IPS-18a (cell line): ENCODE measurements around the gene CREBBP.

Experiments
- H3K27ac ChIP-seq: one replicate; pipeline ENCODE4 v1.5.1; 2013; ENCODE audit warnings: low read length
- H3K27me3 ChIP-seq: one replicate; pipeline ENCODE4 v1.6.1; 2013; ENCODE audit warnings: mild to moderate bottlenecking, low read length; ENCODE audit not compliant: control insufficient read depth, insufficient read depth
- H3K36me3 ChIP-seq: one replicate; pipeline ENCODE4 v1.6.1; 2013; ENCODE audit warnings: low read depth, low read length; ENCODE audit not compliant: control insufficient read depth
- H3K4me1 ChIP-seq: one replicate; pipeline ENCODE4 v1.6.1; 2013; ENCODE audit warnings: low read depth, low read length; ENCODE audit not compliant: control insufficient read depth
- H3K4me3 ChIP-seq: one replicate; pipeline ENCODE4 v1.5.1; 2013; ENCODE audit warnings: low read length
- H3K9ac ChIP-seq: one replicate; pipeline ENCODE4 v1.6.1; 2013; ENCODE audit warnings: mild to moderate bottlenecking, low read length, moderate library complexity
- H3K9me3 ChIP-seq: one replicate; pipeline ENCODE4 v1.6.1; 2013; ENCODE audit warnings: low read depth, low read length; ENCODE audit not compliant: control insufficient read depth

The CREBBP gene

DNA sequence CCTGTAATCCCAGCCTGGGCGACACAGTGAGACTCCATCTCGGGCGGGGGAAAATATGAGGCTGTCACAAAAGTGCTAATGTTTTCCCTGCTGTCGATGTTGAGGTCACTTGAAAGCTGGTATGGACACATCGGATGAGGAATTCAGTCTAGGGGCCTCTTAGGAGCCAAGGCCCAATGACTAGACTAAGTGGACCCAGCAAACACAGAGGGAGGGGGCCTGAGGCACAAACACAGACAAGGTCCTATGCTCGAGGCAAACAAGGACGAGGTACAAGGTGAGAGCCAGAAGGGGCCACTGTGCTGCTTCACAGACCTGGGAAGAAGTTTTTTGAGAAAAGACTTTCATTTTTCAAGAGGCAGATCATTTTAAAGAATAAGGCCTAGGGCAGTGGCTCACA lies 178.4 kb downstream of the CREBBP start:
- H3K36me3 ChIP-seq, result no peaks in the 10 kb centered on the region

DNA sequence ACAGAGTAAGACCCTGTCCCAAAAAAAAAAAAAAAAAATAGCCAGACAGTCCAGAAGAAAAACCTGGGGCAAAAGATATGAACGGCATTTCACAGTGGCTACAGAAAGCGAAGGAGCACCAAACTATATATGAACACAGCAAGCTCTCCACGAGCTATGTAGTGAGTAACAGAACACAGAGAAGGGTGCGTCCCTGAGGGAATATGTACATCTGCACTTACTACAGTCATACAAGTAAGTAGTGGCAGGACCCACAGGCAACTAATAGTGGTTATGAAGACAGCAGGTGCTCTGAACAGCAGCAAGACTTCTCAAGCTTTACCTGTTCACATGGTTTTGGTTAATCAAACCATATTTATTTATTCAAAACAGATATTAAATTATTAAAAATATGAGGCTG lies 179.0 kb downstream of the CREBBP start:
- no peak overlapping the region for H3K9ac ChIP-seq
- H3K4me1 ChIP-seq, result no peaks in the 10 kb centered on the region
- H3K36me3 ChIP-seq, result no peaks in the 10 kb centered on the region

More for the DNA sequence above, 178.4 kb downstream of the CREBBP start:
- H3K27me3 ChIP-seq, result no peaks in the 10 kb centered on the region
- H3K9ac ChIP-seq, result no peak overlapping the region
- no peak overlapping the region for H3K27ac ChIP-seq
- H3K4me3 ChIP-seq, result no peak overlapping the region
- H3K4me1 ChIP-seq, result no peaks in the 10 kb centered on the region
- no peaks in the 10 kb centered on the region for H3K9me3 ChIP-seq

DNA sequence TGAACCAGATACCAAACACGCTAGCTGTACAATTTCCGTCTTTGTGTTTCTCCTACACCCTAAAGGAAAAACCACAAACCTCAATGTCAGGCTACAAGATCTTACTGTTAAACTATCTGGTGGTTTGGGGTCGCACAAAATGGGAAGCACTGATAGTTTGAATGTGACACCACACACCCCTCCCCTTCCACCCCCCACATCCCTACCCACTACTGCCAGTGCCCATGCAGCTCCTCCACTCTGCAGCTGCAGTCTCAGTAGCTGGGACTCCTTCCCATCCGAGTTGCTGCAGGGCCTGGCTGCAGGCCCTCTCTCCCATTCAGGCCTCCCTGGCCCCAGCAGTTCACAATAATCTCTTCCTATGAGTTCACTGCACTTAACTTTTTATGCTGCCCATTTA lies 181.6 kb downstream of the CREBBP start:
- Histone ChIP-seq H3K9me3 (no peaks in the 10 kb centered on the region), H3K9ac (no peak overlapping the region), H3K4me3 (no peak overlapping the region), H3K36me3 (peaks cover 4% of the 10 kb centered on the region), H3K27me3 (no peaks in the 10 kb centered on the region), H3K27ac (no peak overlapping the region), H3K4me1 (no peaks in the 10 kb centered on the region)

More for the DNA sequence above, 179.0 kb downstream of the CREBBP start:
- Histone ChIP-seq H3K27ac (no peak overlapping the region), H3K4me3 (no peak overlapping the region), H3K9me3 (no peaks in the 10 kb centered on the region), H3K27me3 (no peaks in the 10 kb centered on the region)

DNA sequence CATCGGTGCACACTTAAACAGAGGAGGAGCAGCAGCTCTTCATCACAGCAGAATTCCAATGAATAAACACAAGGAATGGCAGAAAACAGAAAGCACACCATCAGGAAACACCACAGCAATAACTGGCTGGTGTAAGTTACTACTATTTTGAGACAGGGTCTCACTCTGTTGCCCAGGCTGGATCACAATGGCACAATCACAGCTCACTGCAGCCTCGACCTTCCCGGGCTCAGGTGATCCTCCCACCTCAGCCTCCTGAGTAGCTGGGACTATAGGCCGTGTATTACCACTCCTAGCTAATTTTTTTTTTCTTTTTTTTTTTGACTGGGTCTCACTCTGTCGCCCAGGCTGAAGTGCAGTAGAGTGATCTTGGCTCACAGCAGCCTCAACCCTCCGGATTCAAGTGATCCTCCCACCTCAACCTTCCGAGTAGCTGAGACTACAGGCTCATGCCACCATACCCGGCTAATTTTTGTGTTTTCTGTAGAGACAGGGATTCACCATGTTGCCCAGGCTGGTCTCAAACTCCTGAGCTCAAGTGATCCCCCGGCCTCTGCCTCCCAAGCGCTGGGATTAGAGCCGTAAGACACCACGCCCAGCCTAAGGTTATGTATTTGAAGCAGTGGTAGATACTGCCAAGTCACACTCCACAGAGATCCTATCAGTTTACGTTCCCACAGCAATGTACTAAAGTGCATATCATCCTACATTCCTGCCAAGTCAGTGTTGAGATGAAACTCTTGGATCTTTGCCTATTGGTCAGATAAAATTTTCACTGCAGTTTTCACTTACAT lies 183.9 kb downstream of the CREBBP start:
- H3K4me3 ChIP-seq, result no peak overlapping the region
- H3K27ac ChIP-seq, result no peak overlapping the region
- no peaks in the 10 kb centered on the region for H3K9me3 ChIP-seq
- no peaks in the 10 kb centered on the region for H3K4me1 ChIP-seq
- H3K27me3 ChIP-seq, result no peaks in the 10 kb centered on the region
- H3K36me3 ChIP-seq, result peaks cover 4% of the 10 kb centered on the region
- no peak overlapping the region for H3K9ac ChIP-seq

DNA sequence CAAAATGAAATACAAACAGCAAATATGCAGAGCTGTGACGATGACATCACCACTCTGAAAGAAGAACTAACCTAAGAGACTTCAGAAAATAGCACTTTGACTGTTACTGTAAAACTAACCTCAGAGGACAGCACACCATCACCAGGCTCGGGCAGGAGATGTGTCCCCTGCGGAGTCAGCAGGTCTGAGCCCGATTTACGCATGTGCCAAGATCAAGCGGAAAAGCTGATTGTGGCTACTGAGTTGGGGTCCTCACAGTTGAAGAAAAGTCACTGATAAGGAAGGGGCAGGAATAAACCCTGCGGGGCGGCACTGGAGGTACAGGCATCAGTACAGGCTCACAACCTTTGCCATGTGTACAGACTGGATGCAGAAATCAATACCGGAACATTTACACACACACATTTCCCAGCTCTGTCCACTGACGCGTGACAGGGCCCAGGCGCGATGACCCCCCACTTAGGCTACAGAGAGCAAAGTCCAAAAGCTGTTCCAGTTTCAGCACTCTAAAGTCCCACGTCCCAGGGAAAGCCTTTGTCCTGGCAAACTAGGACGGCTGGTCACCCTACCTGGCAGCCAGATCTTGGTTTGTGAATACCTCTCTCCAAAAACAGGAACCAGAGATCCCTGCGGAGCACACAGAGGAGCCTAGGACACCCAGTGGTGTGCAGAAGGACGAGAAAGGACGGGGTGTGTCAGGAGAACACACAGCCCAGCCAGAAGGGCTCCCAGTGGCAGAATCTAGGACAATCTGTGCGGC lies 184.7 kb downstream of the CREBBP start:
- Histone ChIP-seq H3K36me3 (peaks cover 4% of the 10 kb centered on the region), H3K27ac (no peak overlapping the region), H3K4me1 (no peaks in the 10 kb centered on the region), H3K4me3 (no peak overlapping the region), H3K27me3 (no peaks in the 10 kb centered on the region), H3K9ac (no peak overlapping the region), H3K9me3 (no peaks in the 10 kb centered on the region)

DNA sequence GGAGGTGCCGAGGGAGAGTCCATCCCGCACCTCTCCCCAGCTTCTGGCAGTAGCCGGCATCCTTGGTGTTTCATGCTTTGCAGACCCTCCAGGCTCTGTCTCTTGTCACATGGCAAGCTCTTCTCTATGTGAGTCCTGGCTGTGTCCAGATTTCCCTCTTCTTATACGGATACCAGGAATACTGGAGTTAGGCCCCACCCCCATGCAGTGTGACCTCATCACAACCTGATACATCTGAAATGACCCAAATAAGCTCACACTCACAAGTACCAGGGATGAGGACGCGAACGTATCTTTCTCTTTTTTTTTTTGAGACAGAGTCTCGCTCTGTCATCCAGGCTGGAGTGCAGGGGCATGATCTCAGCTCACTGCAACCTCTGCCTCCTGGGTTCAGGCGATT lies 186.5 kb downstream of the CREBBP start:
- Histone ChIP-seq H3K9me3 (no peaks in the 10 kb centered on the region), H3K36me3 (peaks cover 9% of the 10 kb centered on the region), H3K27me3 (no peaks in the 10 kb centered on the region), H3K27ac (no peak overlapping the region), H3K4me3 (no peak overlapping the region), H3K4me1 (no peaks in the 10 kb centered on the region), H3K9ac (no peak overlapping the region)

DNA sequence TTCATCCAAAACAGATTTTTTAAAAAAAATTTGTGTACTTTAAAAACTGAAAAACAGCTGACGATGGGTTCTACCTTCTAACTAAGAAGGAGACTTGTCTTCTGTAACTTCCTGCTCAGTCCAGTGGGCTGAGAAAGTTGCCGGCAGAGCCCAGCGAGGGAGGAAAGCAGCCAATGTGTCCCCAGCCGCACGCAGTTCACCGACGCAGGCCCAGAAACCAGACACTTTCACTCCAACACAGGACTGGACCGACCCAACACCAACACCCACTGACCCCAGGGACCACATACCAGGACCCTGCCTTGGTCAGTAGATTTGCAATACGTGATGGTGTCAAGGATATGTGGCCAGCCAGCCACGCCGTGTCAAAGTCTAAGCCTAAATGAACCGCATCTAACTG lies 188.8 kb downstream of the CREBBP start:
- H3K4me1 ChIP-seq, result no peaks in the 10 kb centered on the region
- H3K9ac ChIP-seq, result no peak overlapping the region
- no peaks in the 10 kb centered on the region for H3K9me3 ChIP-seq
- no peak overlapping the region for H3K27ac ChIP-seq
- H3K27me3 ChIP-seq, result no peaks in the 10 kb centered on the region
- no peak overlapping the region for H3K4me3 ChIP-seq
- H3K36me3 ChIP-seq, result peaks cover 30% of the 10 kb centered on the region

DNA sequence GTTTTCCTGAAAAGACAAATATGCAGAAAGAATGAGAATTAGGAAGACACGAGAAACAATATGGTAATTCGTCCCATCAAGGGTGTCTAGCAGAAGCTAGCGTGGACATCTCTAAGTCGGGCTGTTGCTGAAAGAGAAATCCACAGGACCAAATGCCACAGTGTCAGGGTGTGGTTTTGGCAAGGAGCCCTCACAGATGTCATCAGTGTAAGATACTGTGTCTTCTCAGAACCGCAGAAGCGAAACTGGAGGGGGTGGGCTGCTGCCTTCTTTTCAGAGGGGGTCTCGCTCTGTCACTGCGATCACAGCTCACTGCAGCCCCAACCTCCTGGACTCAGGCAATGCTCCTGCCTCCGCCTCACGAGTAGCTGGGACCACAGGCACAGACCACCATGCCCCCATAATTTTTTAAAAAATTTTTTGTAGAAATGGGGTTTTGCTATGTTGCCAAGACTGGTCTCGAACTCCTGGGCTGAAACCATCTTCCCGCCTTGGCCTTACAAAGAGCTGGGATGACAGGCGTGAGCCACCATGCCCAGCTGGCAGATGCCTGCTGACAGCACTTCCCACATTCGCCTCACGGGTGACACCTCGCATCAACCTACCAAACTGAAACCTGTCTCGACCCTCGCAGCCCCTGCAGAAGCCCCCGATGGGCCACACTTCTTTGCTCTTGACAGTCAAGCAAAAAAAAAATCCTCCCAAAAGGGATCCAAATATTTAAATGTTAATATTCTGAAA lies 189.4 kb downstream of the CREBBP start:
- no peak overlapping the region for H3K9ac ChIP-seq
- peaks cover 34% of the 10 kb centered on the region for H3K36me3 ChIP-seq
- no peak overlapping the region for H3K4me3 ChIP-seq
- H3K27me3 ChIP-seq, result no peaks in the 10 kb centered on the region
- no peak overlapping the region for H3K27ac ChIP-seq
- no peaks in the 10 kb centered on the region for H3K4me1 ChIP-seq
- H3K9me3 ChIP-seq, result no peaks in the 10 kb centered on the region

DNA sequence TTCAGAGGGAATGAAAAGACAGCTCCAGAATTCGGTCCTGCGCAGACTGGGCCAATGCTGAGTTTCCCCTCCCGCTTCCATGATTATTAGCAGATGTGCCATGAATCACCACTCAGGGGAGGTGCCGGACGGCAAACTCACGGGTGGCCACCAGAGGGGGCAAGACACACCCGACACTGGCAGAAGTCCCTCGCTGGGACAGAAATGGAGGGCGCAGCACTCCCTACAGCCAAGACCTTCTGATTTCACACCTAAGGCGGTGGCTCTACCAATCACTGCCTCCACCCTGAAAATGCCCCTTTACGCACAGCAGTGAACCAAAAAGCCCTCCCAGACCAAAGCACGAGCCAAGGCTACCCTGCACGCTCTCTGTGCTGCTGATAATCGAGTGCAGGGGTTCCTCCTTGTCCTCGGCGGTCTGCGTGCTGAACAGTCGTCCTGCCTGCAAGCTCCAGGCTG lies 190.0 kb downstream of the CREBBP start:
- no peak overlapping the region for H3K27ac ChIP-seq
- no peak overlapping the region for H3K9ac ChIP-seq
- peaks cover 41% of the 10 kb centered on the region for H3K36me3 ChIP-seq
- no peaks in the 10 kb centered on the region for H3K4me1 ChIP-seq
- H3K4me3 ChIP-seq, result no peak overlapping the region
- H3K9me3 ChIP-seq, result no peaks in the 10 kb centered on the region
- no peaks in the 10 kb centered on the region for H3K27me3 ChIP-seq

DNA sequence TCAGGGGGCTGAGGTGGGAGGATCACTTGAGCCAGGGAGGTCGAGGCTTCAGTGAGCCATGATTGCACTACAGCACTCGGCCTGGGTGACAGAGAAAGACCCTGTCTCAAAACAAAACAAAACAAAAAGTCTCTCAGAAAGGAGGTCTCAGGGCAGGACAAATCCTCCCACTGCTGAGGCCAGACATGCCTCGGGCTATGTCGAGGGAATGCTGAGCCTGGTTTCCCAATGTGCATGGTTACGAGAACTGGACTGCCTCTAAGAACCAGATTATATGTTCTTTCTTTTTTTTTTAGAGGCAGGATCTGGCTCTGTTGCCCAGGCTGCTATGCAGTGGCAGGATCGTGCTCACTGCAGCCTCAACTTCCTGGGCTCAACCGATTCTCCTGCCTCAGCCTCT lies 190.8 kb downstream of the CREBBP start:
- Histone ChIP-seq H3K27me3 (no peaks in the 10 kb centered on the region), H3K4me1 (no peaks in the 10 kb centered on the region), H3K9ac (no peak overlapping the region), H3K9me3 (no peaks in the 10 kb centered on the region), H3K36me3 (peaks cover 44% of the 10 kb centered on the region), H3K4me3 (no peak overlapping the region), H3K27ac (no peak overlapping the region)

DNA sequence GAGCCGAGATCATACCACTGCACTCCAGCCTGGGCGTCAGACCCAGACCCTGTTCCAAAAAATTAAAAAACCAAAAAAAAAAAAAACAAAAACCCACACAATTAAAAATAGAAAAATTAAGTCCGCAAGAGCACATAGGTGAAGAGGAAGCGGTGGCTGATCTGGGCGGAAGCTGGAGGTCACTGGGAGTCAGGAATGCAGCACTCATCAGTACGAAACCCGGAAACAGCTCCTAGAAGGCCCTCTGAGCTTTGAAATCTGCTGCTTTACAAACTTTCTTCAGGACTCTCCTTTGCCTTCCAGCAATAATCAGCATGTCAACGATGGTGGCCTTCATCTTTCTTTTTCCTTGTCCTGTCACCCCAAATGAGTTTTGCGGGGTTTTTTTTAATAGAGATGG lies 192.7 kb downstream of the CREBBP start:
- H3K4me1 ChIP-seq, result no peaks in the 10 kb centered on the region
- H3K27me3 ChIP-seq, result no peaks in the 10 kb centered on the region
- H3K4me3 ChIP-seq, result no peak overlapping the region
- H3K27ac ChIP-seq, result no peak overlapping the region
- no peak overlapping the region for H3K9ac ChIP-seq
- no peaks in the 10 kb centered on the region for H3K9me3 ChIP-seq
- H3K36me3 ChIP-seq, result peaks cover 53% of the 10 kb centered on the region
